Skeletal muscle tissue (tissue), 4 donors: ENCODE measurements around the gene DOC2B. TPM values are rescaled to one million over a fixed set of nuclear protein-coding genes. Genes with fewer than 3 reads are reported as not detected.
A peak's percentile ranks its signal among the peaks of the same experiment; 100 is the strongest.

Experiments
- H3K27ac ChIP-seq: one replicate; pipeline ENCODE4 v1.7.0; 2013; ENCODE audit warnings: mild to moderate bottlenecking, low read depth, low read length, inconsistent platforms
- H3K27me3 ChIP-seq, 3 donors: one replicate each; pipeline ENCODE4 v1.7.0; 2013; ENCODE audit warnings: low read length in 3 of 3; ENCODE audit not compliant: control insufficient read depth in 3 of 3, insufficient read depth in 3 of 3
- H3K36me3 ChIP-seq, 3 donors: one replicate each; pipeline ENCODE4 v1.7.0; 2013; ENCODE audit warnings: low read length in 3 of 3; ENCODE audit not compliant: control insufficient read depth in 3 of 3, insufficient read depth in 3 of 3
- H3K4me1 ChIP-seq, 3 donors: one replicate each; pipeline ENCODE4 v1.7.0; 2013; ENCODE audit warnings: low read length in 3 of 3, mild to moderate bottlenecking in 3 of 3; ENCODE audit not compliant: control insufficient read depth in 3 of 3, insufficient read depth in 3 of 3
- H3K4me3 ChIP-seq, 3 donors: one replicate each; pipeline ENCODE4 v1.7.0; 2013; ENCODE audit warnings: low read length in 3 of 3
- H3K9ac ChIP-seq, 3 donors: one replicate each; pipeline ENCODE4 v1.7.0; 2013; ENCODE audit warnings: low read length in 3 of 3, mild to moderate bottlenecking in 3 of 3, moderate library complexity in 2 of 3, low read depth in 1 of 3
- H3K9me3 ChIP-seq, 3 donors: one replicate each; pipeline ENCODE4 v1.7.0; 2013; ENCODE audit warnings: low read length in 3 of 3; ENCODE audit not compliant: control insufficient read depth in 3 of 3
- total RNA-seq: library from RNA; depleted of rRNA; stranded (reverse); fragments of >200 nt; gene quantifications from one replicate; pipeline ENCODE4 v1.2.3, GENCODE V29; 2014
- donor health status: Osteomylitis.

DOC2B gene
- 2.1 TPM for total RNA-seq

- no peaks in the 10 kb centered on the region for H3K9me3 ChIP-seq
- H3K9ac ChIP-seq = peak within 1 kb of the TSS in 1 of 3 donors; percentile 45
- peaks cover 13 to 48% (median 37%) of the 10 kb centered on the region in 3 donors for H3K27me3 ChIP-seq
- H3K4me1 ChIP-seq = peaks cover 8 to 13% (median 11%) of the 10 kb centered on the region in 3 donors
- no peaks in the 10 kb centered on the region for H3K36me3 ChIP-seq
- peak within 1 kb of the TSS in 2 of 3 donors; percentile 51 to 58 for H3K4me3 ChIP-seq
- H3K27ac ChIP-seq = peak within 1 kb of the TSS; percentile 56
Measured at GRCh38 chr17:181245-182049, at the start of gene DOC2B. Gene DOC2B (minus strand): TSS chr17:181650. CDS start chr17:181479, 171 bp downstream.

GRCh38 chr17:230395-230770 is 48.9 kb upstream of the DOC2B start:
- Histone ChIP-seq H3K27ac (no peak overlapping the region), H3K4me1 (peaks cover 3 to 8% (median 3%) of the 10 kb centered on the region in 3 donors), H3K36me3 (peaks cover 0 to 1% (median 0%) of the 10 kb centered on the region in 3 donors), H3K27me3 (no peaks in the 10 kb centered on the region), H3K9ac (no peak overlapping the region), H3K9me3 (no peaks in the 10 kb centered on the region), H3K4me3 (no peak overlapping the region)

DNA sequence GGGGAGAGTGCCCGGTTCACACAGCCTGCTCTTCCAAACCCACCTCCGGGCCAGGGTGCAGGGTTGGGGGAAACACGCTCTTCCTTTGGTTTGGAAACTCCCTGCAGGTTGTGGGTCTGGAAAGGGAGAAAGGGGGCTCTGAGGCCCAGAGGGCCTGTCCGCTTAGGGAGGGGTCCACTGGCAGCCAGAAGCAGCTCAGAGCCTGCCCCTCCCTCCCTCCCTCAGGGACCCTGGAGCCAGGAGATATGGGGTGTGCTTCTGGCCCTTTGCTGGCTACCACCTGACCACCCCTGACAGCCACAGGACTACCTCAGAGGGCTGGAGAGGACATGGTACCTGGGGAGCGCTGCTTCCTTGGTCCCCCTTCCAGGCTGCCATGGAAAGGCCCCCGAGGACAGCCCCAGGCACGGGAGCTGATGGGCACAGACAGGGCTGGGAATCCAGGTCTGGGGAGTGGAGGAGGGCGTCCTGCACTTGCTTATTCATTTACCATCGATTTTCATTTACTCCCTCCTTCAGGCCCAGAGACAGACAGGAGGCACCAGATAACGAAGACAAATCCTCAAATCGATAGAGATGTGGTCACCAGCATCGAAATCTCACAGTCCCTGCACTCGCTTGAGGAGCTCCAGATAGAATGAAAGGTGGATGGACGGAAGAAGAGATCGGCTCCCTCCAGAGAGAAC is 48.4 kb upstream of the DOC2B start:
- Histone ChIP-seq H3K9ac (peak overlapping the region in 1 of 3 donors; percentile 16), H3K9me3 (no peaks in the 10 kb centered on the region), H3K4me3 (no peak overlapping the region), H3K27ac (peak overlapping the region; percentile 16), H3K4me1 (peaks cover 3 to 8% (median 3%) of the 10 kb centered on the region in 3 donors), H3K27me3 (no peaks in the 10 kb centered on the region), H3K36me3 (peaks cover 0 to 1% (median 0%) of the 10 kb centered on the region in 3 donors)

GRCh38 chr17:228951-229708 is 47.7 kb upstream of the DOC2B start:
- Histone ChIP-seq H3K9ac (peak overlapping the region in 1 of 3 donors; percentile 16), H3K9me3 (no peaks in the 10 kb centered on the region), H3K4me1 (peaks cover 3 to 8% (median 3%) of the 10 kb centered on the region in 3 donors), H3K36me3 (peaks cover 0 to 1% (median 0%) of the 10 kb centered on the region in 3 donors), H3K27ac (peak overlapping the region; percentile 16), H3K4me3 (no peak overlapping the region), H3K27me3 (no peaks in the 10 kb centered on the region)

DNA sequence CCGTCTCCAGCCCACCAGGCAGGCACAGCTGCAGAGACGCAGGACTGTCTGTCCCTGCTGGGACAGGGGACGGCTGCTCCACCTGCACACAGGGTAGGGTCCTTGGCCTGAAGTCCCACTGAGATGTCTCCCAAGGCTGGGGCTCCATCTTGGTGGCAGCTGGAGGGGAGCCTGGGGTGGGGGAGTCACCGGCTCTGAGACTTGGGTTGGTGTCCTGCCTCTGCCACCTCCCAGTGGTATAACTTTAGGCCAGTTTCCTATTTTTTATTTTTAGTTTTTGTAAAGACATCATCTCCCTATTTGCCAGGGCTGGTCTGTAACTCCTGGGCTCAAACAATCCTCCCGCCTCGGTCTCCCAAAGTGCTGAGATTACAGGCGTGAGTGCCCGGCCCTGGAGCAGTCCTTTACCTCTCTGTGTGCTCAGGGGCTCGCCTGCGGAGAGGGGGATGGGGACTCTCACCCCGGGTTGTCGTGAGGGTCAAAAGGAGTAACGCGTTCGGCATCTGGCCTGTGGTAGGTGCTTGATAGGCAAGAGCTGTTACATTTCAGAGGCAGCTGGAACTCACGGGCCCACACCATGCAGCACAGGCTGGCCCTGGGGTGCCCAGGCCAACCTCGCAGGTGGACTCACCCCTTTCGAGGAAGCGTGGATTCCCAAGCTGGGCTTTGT is 46.6 kb upstream of the DOC2B start:
- H3K27ac ChIP-seq = no peak overlapping the region
- peaks cover 0 to 5% (median 3%) of the 10 kb centered on the region in 3 donors for H3K4me1 ChIP-seq
- no peak overlapping the region for H3K9ac ChIP-seq
- H3K4me3 ChIP-seq = no peak overlapping the region
- peaks cover 0 to 1% (median 0%) of the 10 kb centered on the region in 3 donors for H3K36me3 ChIP-seq
- H3K27me3 ChIP-seq = no peaks in the 10 kb centered on the region
- no peaks in the 10 kb centered on the region for H3K9me3 ChIP-seq

GRCh38 chr17:227078-227945 is 45.9 kb upstream of the DOC2B start:
- H3K36me3 ChIP-seq = peaks cover 0 to 1% (median 0%) of the 10 kb centered on the region in 3 donors
- no peak overlapping the region for H3K27ac ChIP-seq
- no peak overlapping the region for H3K4me3 ChIP-seq
- H3K9me3 ChIP-seq = no peaks in the 10 kb centered on the region
- H3K9ac ChIP-seq = no peak overlapping the region
- H3K27me3 ChIP-seq = no peaks in the 10 kb centered on the region
- peaks cover 0 to 5% (median 3%) of the 10 kb centered on the region in 3 donors for H3K4me1 ChIP-seq

DNA sequence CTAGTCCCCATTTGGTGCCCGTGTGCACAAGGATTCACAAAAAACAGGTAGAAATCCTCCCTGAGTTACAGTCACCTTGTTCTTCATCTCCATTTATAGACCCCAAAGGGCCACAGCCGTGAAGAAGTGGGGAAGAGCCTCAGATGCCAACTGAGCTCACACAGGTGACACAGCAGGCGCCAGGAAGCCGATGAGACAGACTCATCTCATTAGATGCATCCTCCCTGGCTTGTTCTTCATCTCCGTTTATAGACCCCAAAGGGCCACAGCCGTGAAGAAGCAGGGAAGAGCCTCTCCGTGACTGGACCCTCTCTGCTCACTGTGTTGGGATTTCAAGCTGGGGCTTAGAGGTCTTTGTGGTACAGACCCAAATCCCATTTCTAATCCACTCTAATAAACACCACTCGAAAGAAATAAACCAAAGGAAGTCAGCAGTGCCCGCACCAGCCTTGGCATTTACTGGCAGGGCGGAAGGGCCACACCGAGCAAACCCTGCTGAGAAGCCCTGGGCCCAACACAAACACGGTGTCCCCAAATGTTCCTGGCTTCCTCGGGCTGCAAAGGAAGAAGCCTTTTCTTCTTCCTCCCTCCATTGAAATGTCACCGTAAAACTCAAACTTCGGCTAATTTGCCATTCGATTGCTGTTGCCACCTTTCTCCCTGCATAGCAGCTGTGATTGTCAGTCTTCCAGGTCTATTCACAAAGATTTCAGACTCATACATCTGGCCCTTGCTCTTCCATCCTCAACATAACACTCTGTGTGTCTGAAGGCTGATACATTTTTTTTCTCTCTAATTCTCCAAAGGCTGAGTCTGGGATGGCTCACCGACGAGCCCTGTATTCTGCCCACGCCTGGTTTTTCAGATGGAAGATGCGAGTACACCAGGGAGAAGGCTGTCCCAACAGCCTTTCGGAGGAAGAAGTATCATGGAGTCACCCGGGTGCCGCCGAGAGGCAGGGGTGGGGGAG is 44.9 kb upstream of the DOC2B start:
- Histone ChIP-seq H3K4me3 (no peak overlapping the region), H3K9ac (no peak overlapping the region), H3K27ac (no peak overlapping the region), H3K9me3 (no peaks in the 10 kb centered on the region), H3K36me3 (peaks cover 0 to 1% (median 0%) of the 10 kb centered on the region in 3 donors), H3K27me3 (no peaks in the 10 kb centered on the region), H3K4me1 (peaks cover 0 to 5% (median 3%) of the 10 kb centered on the region in 3 donors)

GRCh38 chr17:225551-225950 is 44.1 kb upstream of the DOC2B start:
- H3K4me3 ChIP-seq = no peak overlapping the region
- no peak overlapping the region for H3K27ac ChIP-seq
- no peak overlapping the region for H3K9ac ChIP-seq
- H3K9me3 ChIP-seq = no peaks in the 10 kb centered on the region
- peaks cover 0 to 1% (median 0%) of the 10 kb centered on the region in 3 donors for H3K36me3 ChIP-seq
- peaks cover 0 to 5% (median 3%) of the 10 kb centered on the region in 3 donors for H3K4me1 ChIP-seq
- H3K27me3 ChIP-seq = no peaks in the 10 kb centered on the region
